Measurements from ENCODE around the gene CACNA1G.

Gene CACNA1G

DNA sequence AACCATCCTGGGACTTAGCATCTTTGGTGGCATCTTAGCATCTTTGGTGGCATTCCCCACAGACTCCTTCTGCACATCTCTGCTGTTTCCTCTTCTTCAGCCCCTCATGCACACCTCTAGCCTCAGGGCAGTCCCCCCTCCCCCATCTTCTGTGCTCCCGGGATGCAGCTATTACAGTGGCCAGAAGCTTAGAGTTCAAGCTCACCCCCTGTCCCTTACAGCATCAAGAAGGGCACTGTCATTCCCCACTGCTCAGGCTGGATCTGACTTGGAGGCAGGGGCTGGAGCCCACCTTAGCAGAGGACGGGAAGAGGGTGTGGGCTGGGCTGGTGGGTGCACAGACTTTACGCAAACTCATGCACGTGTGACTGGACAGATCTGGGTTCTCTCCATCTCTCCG is 27.3 kb upstream of the CACNA1G start:
- TF ChIP-seq CTCF (IDR thresholded peaks at IDR 0.05) (no peak), ZFX (IDR thresholded peaks at IDR 0.05; ENCODE audit: borderline replicate concordance) (no peak)
- H3K27ac ChIP-seq = peak overlapping the region; percentile 98

DNA sequence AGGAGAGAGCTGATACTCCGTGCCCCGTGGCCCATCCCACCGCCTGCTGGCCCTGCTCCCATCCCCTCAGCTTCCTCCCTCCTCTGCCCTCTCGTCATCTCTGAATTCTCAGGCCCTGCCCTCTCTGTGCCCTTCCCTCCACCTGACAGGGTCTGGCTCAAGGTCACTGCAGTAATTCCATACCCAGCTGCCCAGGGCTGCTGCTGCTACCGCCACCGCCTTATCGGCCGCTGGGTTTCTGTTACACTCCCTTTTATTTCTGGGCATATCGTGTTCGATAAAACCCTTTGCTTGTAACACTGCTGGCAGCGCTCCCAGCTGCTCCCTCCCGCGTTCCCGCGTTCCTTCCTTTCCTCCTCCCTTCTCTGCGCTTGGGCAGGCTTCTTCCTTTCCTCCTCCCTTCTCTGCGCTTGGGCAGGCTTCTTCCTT is 26.8 kb upstream of the CACNA1G start:
- TF ChIP-seq CTCF (IDR thresholded peaks at IDR 0.05) (no peak), ZFX (IDR thresholded peaks at IDR 0.05; ENCODE audit: borderline replicate concordance) (no peak)
- H3K27ac ChIP-seq = peak overlapping the region; percentile 98

DNA sequence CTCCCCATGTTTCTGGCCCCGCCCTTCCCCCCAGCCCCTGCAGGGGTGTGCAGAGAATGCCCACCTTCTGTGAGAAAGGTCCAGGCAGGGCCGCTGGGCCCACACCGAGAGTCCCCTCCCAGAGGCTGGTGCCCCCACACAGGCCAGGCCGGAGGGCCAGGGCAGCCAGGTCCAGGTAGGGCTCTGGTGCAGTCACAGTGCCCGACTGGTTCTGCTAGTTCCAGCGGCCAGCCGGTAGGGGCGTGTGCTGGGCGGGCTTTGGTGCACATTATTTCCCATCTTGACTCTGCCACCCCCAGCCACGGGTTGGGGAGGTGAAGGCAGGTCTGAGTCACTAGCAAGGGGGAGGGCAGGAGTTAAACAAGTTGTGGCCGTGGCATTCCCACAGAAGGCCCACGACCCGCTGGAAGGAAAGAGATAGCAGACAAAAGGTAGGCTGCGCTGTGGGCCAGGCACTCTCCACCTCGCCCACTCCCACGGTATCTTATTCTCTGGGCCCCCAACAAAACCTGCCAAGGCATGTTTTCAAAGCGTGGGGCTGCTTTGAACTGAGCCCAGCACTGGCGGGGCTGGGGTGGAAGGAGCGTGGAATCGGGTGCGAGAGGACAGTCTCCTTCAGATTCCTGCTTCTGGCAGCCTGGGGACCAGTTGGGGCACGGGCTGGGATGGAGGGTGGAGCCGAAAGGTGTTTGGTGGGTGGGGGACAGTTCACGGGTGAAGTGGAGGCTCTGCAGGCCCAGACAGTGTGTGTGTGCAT is 26.1 kb upstream of the CACNA1G start:
- TF ChIP-seq CTCF (IDR thresholded peaks at IDR 0.05) = peak; percentile 72
- no peak for TF ChIP-seq ZFX (IDR thresholded peaks at IDR 0.05; ENCODE audit: borderline replicate concordance)
- H3K27ac ChIP-seq = peak overlapping the region; percentile 98

- TF ChIP-seq ZFX (IDR thresholded peaks at IDR 0.05; ENCODE audit: borderline replicate concordance) (no peak), CTCF (IDR thresholded peaks at IDR 0.05) (no peak)
- H3K27ac ChIP-seq = peak overlapping the region; percentile 98
These were observed 25.6 kb upstream of the CACNA1G start for GRCh38 chr17:50534979-50535326.

DNA sequence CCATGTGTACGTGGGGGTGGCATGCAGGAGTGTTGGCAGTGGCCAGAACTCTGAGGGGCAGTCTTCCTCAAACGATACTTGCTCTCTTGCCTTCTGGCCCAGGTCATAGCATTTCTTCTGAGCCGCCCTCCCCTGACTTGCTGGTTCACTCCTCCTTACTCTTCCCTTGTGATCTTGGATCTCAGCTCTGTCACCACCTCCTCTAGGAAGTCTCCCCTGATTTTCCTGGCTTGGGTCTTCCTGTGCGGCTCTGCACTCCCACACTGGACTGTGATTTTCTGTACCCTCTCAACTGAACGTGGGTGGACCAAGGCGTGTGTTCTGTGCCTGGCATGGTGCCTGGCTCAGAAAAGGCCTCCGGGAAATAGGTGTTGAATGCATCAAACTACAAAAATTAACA is 25.1 kb upstream of the CACNA1G start:
- peak overlapping the region; percentile 98 for H3K27ac ChIP-seq

DNA sequence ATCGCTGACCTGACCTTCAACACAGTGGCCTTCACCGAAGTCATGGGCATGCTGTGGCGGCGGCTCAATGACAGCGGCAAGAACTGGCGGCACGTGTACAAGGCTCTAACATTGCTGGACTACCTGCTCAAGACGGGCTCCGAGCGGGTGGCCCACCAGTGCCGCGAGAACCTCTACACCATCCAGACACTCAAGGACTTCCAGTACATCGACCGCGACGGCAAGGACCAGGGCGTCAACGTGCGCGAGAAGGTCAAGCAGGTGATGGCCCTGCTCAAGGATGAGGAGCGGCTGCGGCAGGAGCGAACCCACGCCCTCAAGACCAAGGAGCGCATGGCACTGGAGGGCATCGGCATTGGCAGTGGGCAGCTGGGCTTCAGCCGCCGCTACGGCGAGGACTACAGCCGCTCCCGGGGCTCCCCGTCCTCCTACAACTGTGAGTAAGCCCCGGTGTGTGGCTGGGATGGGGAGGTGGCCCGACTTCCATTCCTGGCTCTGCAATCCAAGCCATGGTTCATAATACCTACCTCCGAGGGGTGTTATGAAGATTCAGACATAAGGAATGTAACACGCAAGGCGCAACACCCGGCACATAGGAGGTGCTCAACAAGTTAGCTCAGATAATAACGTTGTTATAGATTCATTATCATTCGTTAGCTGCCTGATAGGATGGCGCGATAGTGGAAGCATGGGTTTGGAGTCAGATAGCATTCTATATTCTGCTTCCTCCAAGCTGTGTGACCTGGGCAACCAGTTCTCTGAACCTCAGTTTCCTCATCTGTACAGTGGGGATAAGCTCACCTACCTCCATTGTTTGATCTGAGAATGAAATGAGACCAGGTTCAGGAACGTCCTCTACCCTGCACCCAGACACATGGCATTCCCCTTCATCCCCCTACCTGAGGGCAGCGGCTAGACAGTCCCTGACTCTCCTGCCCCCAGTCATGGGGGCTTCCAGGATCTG is 23.6 kb upstream of the CACNA1G start:
- peak overlapping the region; percentile 100; the same call in 1 of the 2 replicates for H3K27ac ChIP-seq
- TF ChIP-seq CTCF (IDR thresholded peaks at IDR 0.05) (no peak), ZFX (IDR thresholded peaks at IDR 0.05; ENCODE audit: borderline replicate concordance) (no peak)

More for the DNA sequence above, 25.1 kb upstream of the CACNA1G start:
- no peak for TF ChIP-seq ZFX (IDR thresholded peaks at IDR 0.05; ENCODE audit: borderline replicate concordance)
- TF ChIP-seq CTCF (IDR thresholded peaks at IDR 0.05) = no peak

Data from 22Rv1 (cell line).